ENCODE measurements around the gene UBN2.

UBN2 gene

DNA sequence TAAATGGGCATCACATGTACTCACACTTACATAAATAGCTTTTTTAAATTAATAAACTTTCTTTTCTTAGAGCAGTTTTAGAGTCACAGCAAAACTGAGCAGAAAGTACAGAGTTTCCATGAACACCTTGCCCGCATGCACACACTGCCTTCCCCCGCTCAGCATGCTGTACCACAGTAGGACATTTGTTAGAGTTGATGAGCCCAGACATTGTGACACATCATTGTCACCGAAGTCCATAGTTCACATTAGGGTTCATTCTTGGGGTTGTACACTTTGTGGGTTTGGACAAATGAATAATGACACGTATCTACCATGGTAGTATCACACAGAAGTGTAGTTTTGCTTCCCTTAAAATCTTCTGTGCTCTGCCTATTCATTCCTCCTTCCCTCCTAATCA, 23.7 kb downstream of the UBN2 start:
- no peak for DNase-seq (ENCODE audit: low read depth)
- TF ChIP-seq, protein P1, sequence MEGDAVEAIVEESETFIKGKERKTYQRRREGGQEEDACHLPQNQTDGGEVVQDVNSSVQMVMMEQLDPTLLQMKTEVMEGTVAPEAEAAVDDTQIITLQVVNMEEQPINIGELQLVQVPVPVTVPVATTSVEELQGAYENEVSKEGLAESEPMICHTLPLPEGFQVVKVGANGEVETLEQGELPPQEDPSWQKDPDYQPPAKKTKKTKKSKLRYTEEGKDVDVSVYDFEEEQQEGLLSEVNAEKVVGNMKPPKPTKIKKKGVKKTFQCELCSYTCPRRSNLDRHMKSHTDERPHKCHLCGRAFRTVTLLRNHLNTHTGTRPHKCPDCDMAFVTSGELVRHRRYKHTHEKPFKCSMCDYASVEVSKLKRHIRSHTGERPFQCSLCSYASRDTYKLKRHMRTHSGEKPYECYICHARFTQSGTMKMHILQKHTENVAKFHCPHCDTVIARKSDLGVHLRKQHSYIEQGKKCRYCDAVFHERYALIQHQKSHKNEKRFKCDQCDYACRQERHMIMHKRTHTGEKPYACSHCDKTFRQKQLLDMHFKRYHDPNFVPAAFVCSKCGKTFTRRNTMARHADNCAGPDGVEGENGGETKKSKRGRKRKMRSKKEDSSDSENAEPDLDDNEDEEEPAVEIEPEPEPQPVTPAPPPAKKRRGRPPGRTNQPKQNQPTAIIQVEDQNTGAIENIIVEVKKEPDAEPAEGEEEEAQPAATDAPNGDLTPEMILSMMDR (conservative IDR thresholded peaks at IDR 0.05; ENCODE audit: low read length) = no peak
- H3K4me3 ChIP-seq (ENCODE audit: low read length) = no peak overlapping the region

DNA sequence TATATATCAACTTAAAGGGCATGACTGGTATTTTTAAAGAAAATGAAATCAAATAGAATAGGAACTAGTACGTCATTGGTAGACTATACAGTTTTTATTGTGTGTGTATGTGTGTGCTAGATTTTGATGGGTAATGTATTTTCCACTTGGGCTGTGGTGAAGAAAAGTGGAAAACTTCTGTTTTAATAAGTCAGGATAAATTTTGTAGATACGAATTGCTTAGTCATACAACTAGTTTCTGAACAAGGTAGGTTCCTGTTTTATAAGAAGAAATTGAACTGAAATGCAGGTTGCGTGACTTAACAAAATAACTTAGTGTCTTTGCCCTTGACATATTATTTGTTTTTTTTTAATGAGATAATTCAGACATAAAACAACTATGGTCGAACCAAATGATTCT, 24.3 kb downstream of the UBN2 start:
- no peak overlapping the region for H3K4me3 ChIP-seq (ENCODE audit: low read length)
- DNase-seq (ENCODE audit: low read depth) = no peak
- TF ChIP-seq, protein P1 (conservative IDR thresholded peaks at IDR 0.05; ENCODE audit: low read length) = no peak

DNA sequence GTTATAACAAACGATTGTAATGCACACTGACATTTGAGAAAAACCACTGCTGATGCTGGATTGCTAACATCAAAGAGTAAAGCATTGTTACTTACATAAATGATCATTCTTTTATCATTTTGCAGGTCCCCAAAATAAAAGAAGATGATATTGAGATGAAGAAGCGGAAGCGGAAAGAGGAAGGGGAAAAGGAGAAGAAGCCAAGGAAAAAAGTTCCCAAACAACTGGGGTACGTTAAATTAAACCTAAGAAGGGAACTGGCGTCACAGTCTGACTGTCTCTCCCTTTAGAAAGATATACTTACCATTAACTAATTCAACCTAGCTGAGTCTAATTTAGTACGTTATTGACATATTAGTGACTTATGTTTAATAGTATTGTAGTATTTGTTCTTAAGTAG, 28.1 kb downstream of the UBN2 start:
- no peak for DNase-seq (ENCODE audit: low read depth)
- no peak overlapping the region for H3K4me3 ChIP-seq (ENCODE audit: low read length)
- TF ChIP-seq, protein P1 (conservative IDR thresholded peaks at IDR 0.05; ENCODE audit: low read length) = no peak

DNA sequence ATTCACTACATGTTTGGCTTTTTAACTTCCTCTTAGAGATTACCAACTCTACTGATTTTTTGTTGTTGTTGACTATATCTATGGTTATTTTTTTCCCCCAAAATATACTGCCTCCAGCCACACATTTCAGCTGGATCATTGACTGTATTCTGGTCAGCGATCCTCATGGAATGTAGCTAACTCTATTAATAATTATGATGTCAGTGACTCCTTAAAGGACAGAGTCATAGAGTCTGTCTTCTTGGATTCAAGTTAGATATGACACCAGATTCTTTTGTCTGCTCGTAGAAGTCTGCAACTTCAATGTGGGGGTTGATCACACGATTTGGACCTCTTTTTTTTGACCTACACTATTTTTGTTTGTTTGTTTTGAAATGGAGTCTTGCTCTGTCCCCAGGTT, 33.2 kb downstream of the UBN2 start:
- no peak overlapping the region for H3K4me3 ChIP-seq (ENCODE audit: low read length)
- TF ChIP-seq, protein P1 (conservative IDR thresholded peaks at IDR 0.05; ENCODE audit: low read length) = no peak

DNA sequence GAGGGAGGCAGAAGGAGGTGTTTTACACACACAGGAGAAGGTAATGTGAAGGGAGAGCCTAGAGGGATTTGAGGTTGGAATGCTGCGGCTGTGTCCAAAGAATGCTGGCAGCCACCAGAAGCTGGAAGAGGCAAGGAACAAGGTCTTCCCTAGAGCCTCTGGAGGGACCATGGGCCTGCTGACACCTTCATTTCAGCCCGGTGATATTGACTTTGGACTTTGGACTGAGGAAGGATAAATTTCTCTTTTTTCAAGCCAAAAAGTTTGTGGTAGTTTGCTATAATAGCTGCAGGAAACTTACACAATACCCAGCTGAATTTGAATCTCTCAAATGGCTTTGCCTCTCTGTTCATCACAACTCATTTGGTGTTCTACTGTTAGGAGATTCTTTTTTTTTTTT, 34.6 kb downstream of the UBN2 start:
- TF ChIP-seq, protein P1 (conservative IDR thresholded peaks at IDR 0.05; ENCODE audit: low read length) = no peak
- no peak for DNase-seq (ENCODE audit: low read depth)

More for the DNA sequence above, 33.2 kb downstream of the UBN2 start:
- DNase-seq (ENCODE audit: low read depth) = no peak

DNA sequence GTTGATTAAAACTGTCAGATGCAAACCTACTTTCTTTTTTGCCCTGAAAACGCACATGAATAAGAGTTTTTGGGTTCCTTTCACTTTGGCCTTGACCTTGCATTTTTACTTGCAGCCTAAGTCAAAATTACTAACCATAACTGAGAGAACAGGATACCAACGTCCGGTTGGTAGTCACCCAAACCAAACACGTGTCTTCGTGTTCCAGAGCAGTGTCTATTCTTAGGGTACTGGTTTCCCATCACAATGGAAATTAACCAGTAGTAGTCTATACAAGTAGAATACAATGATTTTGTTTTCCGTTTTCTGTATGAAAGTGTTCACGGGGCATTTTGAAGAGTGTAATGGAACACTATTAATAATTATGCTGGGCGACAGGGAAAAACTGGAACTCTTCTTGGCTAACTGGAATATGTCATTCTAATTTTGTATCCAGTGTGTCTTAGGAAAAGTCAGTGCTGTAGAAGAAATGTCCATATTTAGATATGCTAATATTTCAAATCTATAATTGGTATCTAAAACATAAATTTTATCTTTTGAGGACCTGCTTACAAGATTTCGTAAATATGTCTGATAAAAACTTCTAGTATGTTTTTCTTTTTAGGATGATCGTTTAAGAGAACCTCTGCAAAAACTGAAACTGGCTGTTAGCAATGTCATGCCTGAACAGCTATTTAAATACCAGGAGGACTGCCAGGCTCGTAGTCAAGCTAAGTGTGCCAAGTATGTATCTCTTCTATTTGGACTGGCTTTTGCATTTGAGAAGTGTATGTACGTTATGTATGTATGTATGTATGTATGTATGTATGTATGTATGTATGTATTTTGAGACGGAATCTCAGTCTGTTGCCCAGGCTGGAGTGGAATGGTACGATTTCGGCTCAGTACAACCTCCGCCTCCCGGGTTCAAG, 40.9 kb downstream of the UBN2 start:
- TF ChIP-seq, protein P1 (conservative IDR thresholded peaks at IDR 0.05; ENCODE audit: low read length) = no peak
- H3K4me3 ChIP-seq (ENCODE audit: low read length) = no peak overlapping the region
- no peak for DNase-seq (ENCODE audit: low read depth)

More for the DNA sequence above, 34.6 kb downstream of the UBN2 start:
- H3K4me3 ChIP-seq (ENCODE audit: low read length) = no peak overlapping the region
